GM12864 (cell line): ENCODE measurements around the gene MAN1C1.

Experiments
- DNase-seq: peaks from one replicate; pipeline ENCODE4 v3.0.0-alpha.2; 2011; ENCODE audit warnings: low read depth
- H3K4me3 ChIP-seq: 2 replicates; pipeline ENCODE4 v1.5.1; 2011; ENCODE audit warnings: mild to moderate bottlenecking, low read depth, low read length, control low read depth
- CTCF ChIP-seq: IDR thresholded peaks from 2 replicates; pipeline ENCODE4 v1.5.1; 2011; ENCODE audit warnings: low read depth, mild to moderate bottlenecking, moderate library complexity, low read length, control low read depth, inconsistent platforms; ENCODE audit errors: missing control alignments

The MAN1C1 gene

GRCh38 chr1:25675729-25676476, 59.3 kb downstream of the MAN1C1 start:
- no peak for TF ChIP-seq CTCF
- H3K4me3 ChIP-seq: no peak overlapping the region
- DNase-seq: peak; percentile 91

GRCh38 chr1:25676488-25676887, 59.9 kb downstream of the MAN1C1 start:
- H3K4me3 ChIP-seq: no peak overlapping the region

GRCh38 chr1:25677193-25677773, 60.7 kb downstream of the MAN1C1 start:
- H3K4me3 ChIP-seq: no peak overlapping the region
- no peak for DNase-seq
- no peak for TF ChIP-seq CTCF

More at GRCh38 chr1:25676488-25676887, 59.9 kb downstream of the MAN1C1 start:
- no peak for DNase-seq
- no peak for TF ChIP-seq CTCF

GRCh38 chr1:25679171-25679570, 62.6 kb downstream of the MAN1C1 start:
- TF ChIP-seq CTCF: no peak
- no peak overlapping the region for H3K4me3 ChIP-seq
- no peak for DNase-seq

- no peak for DNase-seq
- H3K4me3 ChIP-seq: no peak overlapping the region
- TF ChIP-seq CTCF: no peak
Observed at GRCh38 chr1:25680701-25681100, 64.1 kb downstream of the MAN1C1 start.

GRCh38 chr1:25682059-25682601, 65.5 kb downstream of the MAN1C1 start:
- no peak overlapping the region for H3K4me3 ChIP-seq
- no peak for DNase-seq
- TF ChIP-seq CTCF: no peak
